MV-4-11 (cell line): ENCODE measurements around the gene NPAS2.

ENCODE experiments used
- DNase-seq: peaks from one replicate; lab custom pipeline; 2025; lab: John Stamatoyannopoulos, UW

Gene NPAS2

DNA sequence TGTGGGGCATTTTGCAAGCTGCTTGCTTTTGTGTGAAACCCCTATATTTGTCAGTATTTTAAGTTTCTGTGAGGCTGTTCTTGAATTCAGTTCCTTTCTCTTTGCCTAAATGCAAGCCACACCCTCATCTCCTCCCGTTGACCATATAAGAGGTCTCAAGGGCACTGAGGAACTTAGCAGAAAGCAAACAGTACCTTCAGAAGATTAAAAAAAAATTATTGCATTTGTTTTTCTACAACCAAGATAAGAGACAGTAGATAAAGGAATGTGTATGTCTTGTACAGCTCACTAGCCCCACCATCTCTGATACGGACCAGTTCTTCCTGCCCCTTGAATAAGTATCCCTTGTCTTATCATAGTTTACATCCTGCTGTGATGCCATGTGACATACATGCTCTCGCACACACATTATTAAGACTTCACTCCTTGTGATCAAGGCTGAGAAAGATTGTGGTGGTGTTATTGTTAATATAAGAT lies 64.2 kb downstream of the NPAS2 start:
- DNase-seq, result no peak

- no peak for DNase-seq
Measured at GRCh38 chr2:100886085-100886484, 66.1 kb downstream of the NPAS2 start.

GRCh38 chr2:100887039-100887578 lies 67.2 kb downstream of the NPAS2 start:
- no peak for DNase-seq

- DNase-seq, result no peak
Measured at GRCh38 chr2:100887713-100888495, 68.0 kb downstream of the NPAS2 start.

- peak; percentile 77 for DNase-seq
Measured at GRCh38 chr2:100888601-100889000, 68.7 kb downstream of the NPAS2 start.

DNA sequence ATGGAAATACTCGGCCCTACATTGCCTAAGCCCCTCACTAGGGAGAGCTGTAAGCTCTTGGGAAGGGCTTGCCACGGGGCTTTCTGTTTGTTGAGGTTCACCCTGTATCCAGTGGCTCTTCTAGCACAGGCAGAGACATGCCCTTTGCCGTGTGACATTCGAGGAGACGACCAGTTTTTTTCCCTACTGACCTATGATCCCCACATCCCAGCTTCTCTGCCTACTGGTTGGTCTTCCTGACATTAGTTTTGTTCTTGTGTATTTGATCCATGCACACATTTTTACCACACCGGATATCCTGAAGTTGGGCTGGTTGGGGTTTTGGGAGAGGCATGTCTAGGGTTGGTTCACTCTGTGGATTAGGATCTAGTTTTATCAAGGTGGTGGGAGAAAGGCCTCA lies 69.3 kb downstream of the NPAS2 start:
- DNase-seq, result no peak

DNA sequence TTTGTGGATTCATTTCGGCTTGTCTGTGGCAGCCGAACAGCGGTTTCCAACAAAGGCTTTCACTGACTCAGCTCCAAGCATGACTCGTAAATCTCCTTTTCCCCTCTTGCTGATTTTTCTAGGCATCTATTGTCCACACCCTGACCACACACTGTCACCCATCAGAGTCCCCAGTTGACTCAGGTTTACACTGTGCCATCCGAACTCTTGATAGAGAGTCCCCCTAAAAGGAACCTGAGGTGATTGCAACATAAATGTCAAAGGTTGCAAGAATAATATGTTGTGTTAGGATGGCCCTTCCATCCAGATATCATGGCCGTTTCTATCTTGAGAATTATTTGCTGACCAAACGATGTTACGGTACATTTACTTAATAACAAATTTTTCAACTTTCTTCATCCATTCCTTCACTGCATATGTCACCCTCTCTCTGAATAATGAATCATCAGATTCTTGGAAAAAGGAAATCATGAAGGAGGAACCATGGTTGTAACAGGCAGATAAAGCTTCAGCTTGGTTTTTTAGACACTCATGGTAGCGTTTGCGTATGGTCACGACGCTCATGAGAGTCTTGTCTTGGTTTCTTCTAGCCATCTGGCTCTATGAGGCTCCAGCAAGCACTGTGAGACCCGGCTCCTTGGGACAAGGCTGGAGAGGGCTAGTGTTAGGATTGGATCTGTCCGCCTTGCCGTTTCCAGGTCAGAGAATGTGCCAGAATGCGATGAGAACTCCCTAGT lies 72.1 kb downstream of the NPAS2 start:
- peak; percentile 77 for DNase-seq

GRCh38 chr2:100893392-100894104 lies 73.6 kb downstream of the NPAS2 start:
- DNase-seq, result peak; percentile 69

DNA sequence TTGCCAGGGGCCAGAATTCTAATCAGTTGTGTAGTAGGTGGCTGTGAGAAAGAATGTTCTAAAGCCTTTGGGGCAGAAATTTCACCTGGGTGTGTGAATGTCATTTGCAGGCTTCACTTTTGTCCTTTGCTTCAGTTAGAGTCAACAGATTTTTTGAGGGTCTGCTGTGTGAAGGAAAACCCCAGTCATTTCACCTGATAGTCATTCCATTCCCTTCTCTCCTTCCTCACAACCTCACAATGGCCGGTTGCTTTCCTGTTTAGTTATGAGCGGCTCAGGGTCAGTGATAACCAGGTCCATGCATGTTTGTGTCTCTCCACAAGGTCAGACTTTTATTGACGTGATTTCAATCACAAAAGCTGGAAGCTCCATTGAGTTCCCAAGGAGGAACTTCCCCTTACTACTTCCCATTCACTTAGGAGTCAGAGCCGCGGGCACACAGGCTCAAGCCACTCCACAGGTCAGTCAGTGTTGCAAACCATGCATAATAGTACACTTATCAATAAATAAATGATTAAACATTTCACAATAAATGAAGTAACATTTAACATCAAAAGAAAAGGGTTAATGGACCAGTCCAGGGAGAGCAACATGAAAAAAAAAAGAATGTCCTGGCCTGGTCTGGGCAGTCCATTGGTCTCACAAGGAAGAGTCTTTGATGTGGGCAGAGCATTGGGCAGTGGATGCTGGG lies 74.3 kb downstream of the NPAS2 start:
- DNase-seq, result peak; percentile 13

- no peak for DNase-seq
Measured at GRCh38 chr2:100894796-100895156, 74.8 kb downstream of the NPAS2 start.

GRCh38 chr2:100895402-100895801 lies 75.5 kb downstream of the NPAS2 start:
- DNase-seq, result no peak

GRCh38 chr2:100895934-100896685 lies 76.2 kb downstream of the NPAS2 start:
- DNase-seq, result no peak

- no peak for DNase-seq
Measured at GRCh38 chr2:100898035-100898665, 78.2 kb downstream of the NPAS2 start.

- no peak for DNase-seq
Measured at GRCh38 chr2:100900156-100900795, 80.3 kb downstream of the NPAS2 start.

GRCh38 chr2:100902817-100903405 lies 83.0 kb downstream of the NPAS2 start:
- DNase-seq, result no peak

- DNase-seq, result no peak
Measured at GRCh38 chr2:100903534-100904258, 83.8 kb downstream of the NPAS2 start.

GRCh38 chr2:100905132-100905805 lies 85.3 kb downstream of the NPAS2 start:
- DNase-seq, result no peak

DNA sequence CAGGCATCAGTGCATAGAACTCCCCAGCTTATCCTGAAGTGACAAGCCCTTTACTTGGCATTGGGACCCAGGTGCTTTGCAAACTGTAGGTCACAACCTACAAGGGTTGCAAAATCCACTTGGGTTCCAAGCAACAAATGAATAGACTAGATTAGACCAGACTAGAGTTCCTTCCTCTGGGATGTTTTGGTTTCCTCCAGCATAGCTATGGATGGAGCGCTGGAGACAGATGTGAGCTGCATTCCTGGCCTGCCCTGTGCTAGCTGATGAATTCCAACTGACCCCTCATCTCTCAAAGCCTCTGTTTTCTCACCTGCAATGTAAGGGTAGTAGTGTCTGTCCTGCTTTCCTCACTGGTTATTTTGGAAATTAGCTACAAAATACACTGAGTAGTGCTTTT lies 86.2 kb downstream of the NPAS2 start:
- DNase-seq, result no peak
